GM19397 (cell line): ENCODE data around the gene KSR2.

ENCODE experiments used
- ATAC-seq: cut with Tn5 transposase; IDR thresholded peaks from one replicate; pipeline ENCODE4 v1.9.1; 2021; ENCODE audit warnings: mild to moderate bottlenecking, moderate library complexity; ENCODE audit not compliant: unreplicated experiment

Gene KSR2

GRCh38 chr12:117551665-117552064, 417.1 kb downstream of the KSR2 start:
- no peak for ATAC-seq

- ATAC-seq = no peak
These were observed 421.6 kb downstream of the KSR2 start for GRCh38 chr12:117547209-117547608.

- ATAC-seq = no peak
These were observed 423.6 kb downstream of the KSR2 start for GRCh38 chr12:117545216-117545615.

GRCh38 chr12:117540011-117540410, 428.8 kb downstream of the KSR2 start:
- no peak for ATAC-seq

GRCh38 chr12:117538926-117539325, 429.9 kb downstream of the KSR2 start:
- no peak for ATAC-seq

- no peak for ATAC-seq
These were observed 430.6 kb downstream of the KSR2 start for GRCh38 chr12:117538032-117538690.

GRCh38 chr12:117533687-117534086, 435.1 kb downstream of the KSR2 start:
- no peak for ATAC-seq

GRCh38 chr12:117530796-117531195, 438.0 kb downstream of the KSR2 start:
- no peak for ATAC-seq

- ATAC-seq = no peak
These were observed 440.3 kb downstream of the KSR2 start for GRCh38 chr12:117528538-117528937.

GRCh38 chr12:117527479-117527855, 441.3 kb downstream of the KSR2 start:
- ATAC-seq = no peak

- no peak for ATAC-seq
These were observed 441.9 kb downstream of the KSR2 start for GRCh38 chr12:117526757-117527478.

GRCh38 chr12:117525766-117526165, 443.0 kb downstream of the KSR2 start:
- ATAC-seq = no peak

GRCh38 chr12:117524806-117525205, 444.0 kb downstream of the KSR2 start:
- ATAC-seq = no peak

- ATAC-seq = no peak
These were observed 444.8 kb downstream of the KSR2 start for GRCh38 chr12:117523971-117524370.

- ATAC-seq = no peak
These were observed 446.2 kb downstream of the KSR2 start for GRCh38 chr12:117522559-117522958.

- ATAC-seq = no peak
These were observed 446.9 kb downstream of the KSR2 start for GRCh38 chr12:117521867-117522266.

- ATAC-seq = no peak
These were observed 447.4 kb downstream of the KSR2 start for GRCh38 chr12:117521346-117521745.

GRCh38 chr12:117518594-117519270, 450.1 kb downstream of the KSR2 start:
- no peak for ATAC-seq

GRCh38 chr12:117517219-117517739, 451.5 kb downstream of the KSR2 start:
- no peak for ATAC-seq

- ATAC-seq = no peak
These were observed 452.8 kb downstream of the KSR2 start for GRCh38 chr12:117516034-117516433.

- no peak for ATAC-seq
These were observed 454.8 kb downstream of the KSR2 start for GRCh38 chr12:117514016-117514415.

GRCh38 chr12:117513353-117513752, 455.4 kb downstream of the KSR2 start:
- no peak for ATAC-seq
